ENCODE results near the gene C19orf12.

The C19orf12 gene

DNA sequence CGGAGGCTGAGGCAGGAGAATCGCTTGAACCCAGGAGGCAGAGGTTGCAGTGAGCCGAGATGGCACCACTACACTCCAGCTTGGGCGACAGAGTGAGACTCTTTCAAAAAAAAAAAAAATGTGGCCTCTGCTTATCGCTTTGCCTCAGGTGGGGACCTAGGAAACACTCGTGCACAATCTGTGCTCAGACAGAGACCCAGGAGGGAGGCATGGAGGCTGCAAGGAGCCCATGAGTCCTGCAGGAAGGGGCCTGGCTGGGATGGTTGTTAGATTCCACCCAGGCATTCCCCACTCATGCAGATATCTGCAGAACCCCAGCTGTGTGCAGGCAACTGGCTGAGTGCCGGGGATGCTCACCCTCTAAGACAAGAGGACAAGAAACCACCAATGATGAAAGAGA is 43.8 kb upstream of the C19orf12 start:
- TF ChIP-seq, protein P1, sequence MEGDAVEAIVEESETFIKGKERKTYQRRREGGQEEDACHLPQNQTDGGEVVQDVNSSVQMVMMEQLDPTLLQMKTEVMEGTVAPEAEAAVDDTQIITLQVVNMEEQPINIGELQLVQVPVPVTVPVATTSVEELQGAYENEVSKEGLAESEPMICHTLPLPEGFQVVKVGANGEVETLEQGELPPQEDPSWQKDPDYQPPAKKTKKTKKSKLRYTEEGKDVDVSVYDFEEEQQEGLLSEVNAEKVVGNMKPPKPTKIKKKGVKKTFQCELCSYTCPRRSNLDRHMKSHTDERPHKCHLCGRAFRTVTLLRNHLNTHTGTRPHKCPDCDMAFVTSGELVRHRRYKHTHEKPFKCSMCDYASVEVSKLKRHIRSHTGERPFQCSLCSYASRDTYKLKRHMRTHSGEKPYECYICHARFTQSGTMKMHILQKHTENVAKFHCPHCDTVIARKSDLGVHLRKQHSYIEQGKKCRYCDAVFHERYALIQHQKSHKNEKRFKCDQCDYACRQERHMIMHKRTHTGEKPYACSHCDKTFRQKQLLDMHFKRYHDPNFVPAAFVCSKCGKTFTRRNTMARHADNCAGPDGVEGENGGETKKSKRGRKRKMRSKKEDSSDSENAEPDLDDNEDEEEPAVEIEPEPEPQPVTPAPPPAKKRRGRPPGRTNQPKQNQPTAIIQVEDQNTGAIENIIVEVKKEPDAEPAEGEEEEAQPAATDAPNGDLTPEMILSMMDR (IDR thresholded peaks at IDR 0.05; ENCODE audit: low read length, missing control alignments): no peak
- H3K4me3 ChIP-seq (replicated peaks; ENCODE audit: low read depth, low read length): no peak overlapping the region

DNA sequence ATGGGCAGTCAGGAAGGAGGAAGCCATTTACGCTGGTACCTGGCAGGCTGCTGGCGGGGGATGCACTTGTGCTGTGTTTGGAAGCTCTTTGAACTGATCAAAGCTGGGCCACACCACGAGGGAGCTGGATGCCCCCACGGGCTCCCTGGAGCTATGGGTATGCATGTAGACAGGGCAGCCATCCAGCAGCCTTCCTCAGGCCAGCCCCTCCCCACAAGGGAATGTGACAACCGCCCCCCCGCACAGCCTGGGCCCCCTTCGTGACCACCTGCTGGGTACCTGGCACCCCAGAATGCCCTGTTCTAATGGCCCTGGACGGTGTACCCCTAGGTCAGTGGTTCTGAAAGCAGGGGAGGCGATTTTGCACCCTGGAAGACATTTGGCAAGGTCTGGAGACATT is 42.5 kb upstream of the C19orf12 start:
- DNase-seq (ENCODE audit: low read depth): no peak
- H3K4me3 ChIP-seq (replicated peaks; ENCODE audit: low read depth, low read length): no peak overlapping the region
- TF ChIP-seq, protein P1 (IDR thresholded peaks at IDR 0.05; ENCODE audit: low read length, missing control alignments): no peak

More for the DNA sequence above, 43.8 kb upstream of the C19orf12 start:
- no peak for DNase-seq (ENCODE audit: low read depth)

DNA sequence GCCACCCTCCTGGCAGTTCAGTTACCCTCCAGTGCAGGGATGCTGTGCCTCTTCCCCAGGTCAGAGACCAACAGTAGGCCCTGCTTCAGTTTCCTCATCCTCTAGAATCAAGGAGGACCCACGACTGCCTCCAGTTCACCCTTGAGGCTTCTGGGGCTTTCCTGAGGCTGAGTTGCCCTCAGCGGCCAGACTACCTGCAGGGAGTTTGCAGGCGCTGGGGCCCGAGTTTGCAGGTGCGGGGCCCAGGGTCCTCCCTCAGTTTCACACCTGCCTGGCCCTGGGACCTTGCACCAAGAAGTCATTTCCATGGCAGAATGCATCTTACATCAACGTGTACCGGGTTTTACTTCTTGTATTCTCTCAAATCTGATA is 38.9 kb upstream of the C19orf12 start:
- TF ChIP-seq, protein P1 (IDR thresholded peaks at IDR 0.05; ENCODE audit: low read length, missing control alignments): no peak

DNA sequence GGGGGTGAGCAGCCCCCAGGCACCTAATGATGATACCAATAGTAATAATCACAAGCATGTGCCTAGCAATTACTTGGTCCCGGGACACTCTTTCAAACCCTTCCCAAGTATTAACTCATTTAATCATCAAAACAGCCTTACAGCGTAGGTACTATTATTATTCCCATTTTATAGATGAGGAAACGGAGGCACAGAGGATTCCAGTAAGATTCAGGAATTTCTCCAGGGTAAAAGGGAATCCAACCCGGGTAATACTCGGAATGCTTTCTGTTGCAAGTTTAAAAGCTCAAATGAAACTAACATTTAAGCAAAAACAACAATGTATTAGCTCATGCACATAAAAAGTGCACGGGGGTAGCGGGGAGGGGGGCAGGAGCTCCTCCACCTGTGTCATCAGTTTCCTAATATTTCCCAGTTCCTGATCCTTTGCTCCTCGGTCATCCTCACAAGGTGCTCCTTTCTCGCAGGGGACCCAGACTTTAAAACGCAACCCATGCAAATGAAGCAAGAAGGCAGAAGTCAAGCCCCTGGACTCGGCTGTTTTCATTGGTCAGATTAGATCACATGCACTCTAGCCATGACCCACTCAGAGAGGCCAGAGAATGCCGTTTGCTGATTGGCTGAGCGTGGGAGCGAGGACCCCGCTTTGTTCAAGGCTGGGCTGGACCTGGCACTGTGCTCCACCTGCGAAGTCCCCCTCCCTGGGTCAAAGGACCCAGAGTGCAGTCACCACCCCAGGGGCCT is 38.3 kb upstream of the C19orf12 start:
- TF ChIP-seq, protein P1 (IDR thresholded peaks at IDR 0.05; ENCODE audit: low read length, missing control alignments): no peak
- no peak overlapping the region for H3K4me3 ChIP-seq (replicated peaks; ENCODE audit: low read depth, low read length)
- DNase-seq (ENCODE audit: low read depth): no peak

More for the DNA sequence above, 38.9 kb upstream of the C19orf12 start:
- no peak overlapping the region for H3K4me3 ChIP-seq (replicated peaks; ENCODE audit: low read depth, low read length)
- no peak for DNase-seq (ENCODE audit: low read depth)

DNA sequence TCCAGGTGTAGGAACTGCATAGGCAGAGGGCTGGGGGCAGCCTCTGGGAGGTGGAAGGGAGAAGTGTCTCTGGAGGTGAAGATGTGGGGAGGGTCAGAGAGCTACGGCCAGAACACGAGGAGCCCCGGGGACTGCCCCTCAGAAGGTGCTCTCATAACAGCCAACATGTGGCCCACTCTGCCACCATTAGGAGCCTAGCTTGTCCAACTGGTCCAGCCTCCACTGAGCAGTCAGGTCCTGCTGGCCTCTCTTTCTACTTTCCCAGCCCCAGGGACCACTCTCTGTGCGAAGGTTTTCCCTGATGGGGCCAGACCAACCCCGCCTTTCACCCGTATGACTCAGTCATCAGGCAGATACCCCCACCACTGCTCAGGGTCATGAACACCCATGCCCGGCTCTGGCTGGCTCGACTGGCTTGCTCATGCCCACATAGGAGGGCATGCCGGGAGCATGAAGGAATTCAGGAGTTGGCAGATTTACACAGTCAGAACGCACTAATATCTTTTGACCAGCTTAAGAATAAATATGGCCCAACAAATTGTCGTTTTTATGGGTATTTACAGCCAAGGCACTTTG is 37.5 kb upstream of the C19orf12 start:
- TF ChIP-seq, protein P1 (IDR thresholded peaks at IDR 0.05; ENCODE audit: low read length, missing control alignments): no peak
- DNase-seq (ENCODE audit: low read depth): no peak
- no peak overlapping the region for H3K4me3 ChIP-seq (replicated peaks; ENCODE audit: low read depth, low read length)

DNA sequence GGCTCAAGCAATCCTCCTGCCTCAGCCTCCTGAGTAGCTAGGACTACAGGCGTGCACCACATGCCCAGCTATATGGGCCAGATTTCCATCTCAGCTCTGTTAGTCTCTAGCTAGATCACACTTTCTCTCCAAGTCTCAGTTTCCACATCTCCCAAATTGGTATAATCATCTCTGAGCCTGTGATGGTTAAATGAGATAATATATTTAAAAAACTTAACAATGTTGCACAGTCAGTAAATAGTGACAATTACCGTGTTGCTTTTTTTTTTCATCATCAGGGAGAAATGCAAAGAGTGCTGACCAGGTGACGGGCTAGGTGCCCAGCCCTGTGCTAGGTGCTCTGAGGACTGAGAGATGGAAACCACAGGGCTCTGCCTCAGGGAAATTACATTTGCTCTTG is 36.9 kb upstream of the C19orf12 start:
- TF ChIP-seq, protein P1 (IDR thresholded peaks at IDR 0.05; ENCODE audit: low read length, missing control alignments): no peak
- no peak for DNase-seq (ENCODE audit: low read depth)

DNA sequence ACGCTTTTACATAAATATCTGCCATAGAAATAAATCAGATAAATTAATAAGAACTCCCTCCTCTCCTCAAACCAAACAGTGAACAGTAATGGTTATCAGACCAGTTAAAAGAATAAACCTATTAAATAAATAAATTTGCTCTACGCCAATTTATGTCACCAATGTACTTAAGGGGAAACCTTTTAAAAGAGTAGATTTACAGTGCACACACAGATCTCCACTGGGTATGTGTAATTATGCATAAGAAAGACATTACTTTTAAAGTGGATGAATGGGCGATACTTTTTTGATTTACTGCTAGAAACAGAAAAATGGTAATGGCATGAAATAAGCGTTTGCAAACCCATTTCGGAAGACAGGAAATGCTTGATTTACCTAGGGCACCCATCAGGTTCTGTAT is 34.9 kb upstream of the C19orf12 start:
- TF ChIP-seq, protein P1 (IDR thresholded peaks at IDR 0.05; ENCODE audit: low read length, missing control alignments): no peak
- no peak overlapping the region for H3K4me3 ChIP-seq (replicated peaks; ENCODE audit: low read depth, low read length)
- no peak for DNase-seq (ENCODE audit: low read depth)

More for the DNA sequence above, 36.9 kb upstream of the C19orf12 start:
- H3K4me3 ChIP-seq (replicated peaks; ENCODE audit: low read depth, low read length): no peak overlapping the region
